HCT116 (cell line): ENCODE results near the gene RAP2A.

Experiments
- CEBPB ChIP-seq: IDR thresholded peaks from 2 replicates; pipeline ENCODE4 v1.6.1; 2012; ENCODE audit warnings: low read depth
- EZH2 ChIP-seq: fragments of 200-600 bp; sonication (generic); IDR thresholded peaks from 2 replicates; pipeline ENCODE4 v1.6.1; 2017; ENCODE audit warnings: antibody characterized with exemption, mixed run types
- JUND ChIP-seq: IDR thresholded peaks from 2 replicates; pipeline ENCODE4 v1.6.1; 2012
- POLR2A ChIP-seq: IDR thresholded peaks from 2 replicates; pipeline ENCODE4 v1.7.0; 2011; ENCODE audit warnings: borderline replicate concordance; ENCODE audit not compliant: insufficient read depth, insufficient read length; ENCODE audit errors: extremely low read depth
- REST ChIP-seq: IDR thresholded peaks from 2 replicates; pipeline ENCODE4 v1.6.1; 2012; ENCODE audit warnings: low read depth
- SIN3A ChIP-seq: IDR thresholded peaks from 2 replicates; pipeline ENCODE4 v1.6.1; 2012; ENCODE audit warnings: low read depth
- SP1 ChIP-seq: IDR thresholded peaks from 2 replicates; pipeline ENCODE4 v1.6.1; 2012; ENCODE audit warnings: low read depth
- YY1 ChIP-seq: IDR thresholded peaks from 2 replicates; pipeline ENCODE4 v1.6.1; 2011; ENCODE audit warnings: low read length, low read depth, moderate library complexity, mild to moderate bottlenecking; ENCODE audit not compliant: insufficient replicate concordance; ENCODE audit errors: extremely low read depth
- ZFX ChIP-seq: fragments of 450-650 bp; IDR thresholded peaks from 2 replicates; pipeline ENCODE4 v1.6.1; 2017
- TF ChIP-seq, protein P1 (sequence below), 3 experiments: fragments of 200-600 bp in 1 of 3; sonication (generic) in 1 of 3; IDR thresholded peaks in 2 of 3; conservative IDR thresholded peaks in 1 of 3; 2 replicates each; pipeline ENCODE4 v1.5.1; 2012 to 2017; ENCODE audit warnings: low read depth in 2 of 3, low read length in 2 of 3, antibody characterized with exemption in 1 of 3, borderline replicate concordance in 1 of 3, control low read depth in 1 of 3, mild to moderate bottlenecking in 1 of 3, mixed read lengths in 1 of 3, mixed run types in 1 of 3, moderate library complexity in 1 of 3; ENCODE audit not compliant: insufficient read depth in 1 of 3
- TF ChIP-seq, protein P2 (sequence below): IDR thresholded peaks from 2 replicates; pipeline ENCODE4 v1.6.1; 2012

- no peak for TF ChIP-seq SP1
- TF ChIP-seq, protein P1, sequence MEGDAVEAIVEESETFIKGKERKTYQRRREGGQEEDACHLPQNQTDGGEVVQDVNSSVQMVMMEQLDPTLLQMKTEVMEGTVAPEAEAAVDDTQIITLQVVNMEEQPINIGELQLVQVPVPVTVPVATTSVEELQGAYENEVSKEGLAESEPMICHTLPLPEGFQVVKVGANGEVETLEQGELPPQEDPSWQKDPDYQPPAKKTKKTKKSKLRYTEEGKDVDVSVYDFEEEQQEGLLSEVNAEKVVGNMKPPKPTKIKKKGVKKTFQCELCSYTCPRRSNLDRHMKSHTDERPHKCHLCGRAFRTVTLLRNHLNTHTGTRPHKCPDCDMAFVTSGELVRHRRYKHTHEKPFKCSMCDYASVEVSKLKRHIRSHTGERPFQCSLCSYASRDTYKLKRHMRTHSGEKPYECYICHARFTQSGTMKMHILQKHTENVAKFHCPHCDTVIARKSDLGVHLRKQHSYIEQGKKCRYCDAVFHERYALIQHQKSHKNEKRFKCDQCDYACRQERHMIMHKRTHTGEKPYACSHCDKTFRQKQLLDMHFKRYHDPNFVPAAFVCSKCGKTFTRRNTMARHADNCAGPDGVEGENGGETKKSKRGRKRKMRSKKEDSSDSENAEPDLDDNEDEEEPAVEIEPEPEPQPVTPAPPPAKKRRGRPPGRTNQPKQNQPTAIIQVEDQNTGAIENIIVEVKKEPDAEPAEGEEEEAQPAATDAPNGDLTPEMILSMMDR (IDR thresholded peaks at IDR 0.05 in 2 of 3, conservative IDR thresholded peaks at IDR 0.05 in 1 of 3; ENCODE audit: borderline replicate concordance in 1 of 3, insufficient read depth in 1 of 3, low read depth in 2 of 3, low read length in 2 of 3), result no peak
- no peak for TF ChIP-seq REST
- TF ChIP-seq POLR2A, result no peak
- no peak for TF ChIP-seq CEBPB
- no peak for TF ChIP-seq EZH2
- TF ChIP-seq JUND, result no peak
- TF ChIP-seq, protein P2, sequence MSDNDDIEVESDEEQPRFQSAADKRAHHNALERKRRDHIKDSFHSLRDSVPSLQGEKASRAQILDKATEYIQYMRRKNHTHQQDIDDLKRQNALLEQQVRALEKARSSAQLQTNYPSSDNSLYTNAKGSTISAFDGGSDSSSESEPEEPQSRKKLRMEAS, result no peak
- no peak for TF ChIP-seq YY1
- no peak for TF ChIP-seq ZFX
- TF ChIP-seq SIN3A, result no peak
Observed at GRCh38 chr13:97498419-97498818, 64.5 kb downstream of the RAP2A start.
